Gastroesophageal sphincter (tissue), 3 donors: Measurements from ENCODE around the gene CPNE5.

Experiments used
- CTCF ChIP-seq, 4 experiments: fragments of 200-600 bp in 2 of 4; fragments of 450-650 bp in 2 of 4; sonication (generic) in 1 of 4; IDR thresholded peaks; one replicate each; pipeline ENCODE4 v1.5.1; 2017 to 2019; ENCODE audit warnings: antibody characterized with exemption in 4 of 4, mild to moderate bottlenecking in 2 of 4, moderate library complexity in 2 of 4
- EP300 ChIP-seq: sonication (generic); formaldehyde crosslinking; IDR thresholded peaks from one replicate; pipeline ENCODE4 v1.6.1; 2017; ENCODE audit warnings: antibody characterized with exemption, mild to moderate bottlenecking
- POLR2AphosphoS5 ChIP-seq: sonication (generic); formaldehyde crosslinking; IDR thresholded peaks from one replicate; pipeline ENCODE4 v1.6.1; 2017; ENCODE audit warnings: antibody characterized with exemption

GRCh38 chr6:36841756-36842155 lies 2.5 kb upstream of the CPNE5 start:
- TF ChIP-seq CTCF (IDR thresholded peaks at IDR 0.05): no peak
- no peak for TF ChIP-seq EP300
- TF ChIP-seq POLR2AphosphoS5: no peak
